HepG2 (cell line): Measurements from ENCODE around the gene PRKN. TPM values are rescaled to one million over a fixed set of nuclear protein-coding genes. Genes with fewer than 3 reads are reported as not detected.

ENCODE experiments used
- ATAC-seq: fragments of 200-7000 bp; cut with Tn5 transposase; 3 replicates; pipeline ENCODE4 v1.9.1; 2020; ENCODE audit warnings: mild to moderate bottlenecking, moderate library complexity
- BruUV-seq: library from RNA; stranded (reverse); fragments of 400-500 nt; replicated peaks from 2 replicates; lab custom pipeline; 2021; lab: Mats Ljungman, UMichigan
- CTCF ChIA-PET: fragments of 300-600 bp; formaldehyde crosslinking; extraction: SDS; loops from one replicate; lab custom pipeline; 2021; ENCODE audit warnings: low total read pairs, inconsistent platforms, low intra/inter-chr PET ratio; lab: Yijun Ruan, JAX
- POLR2A ChIA-PET: fragments of 350-600 bp; sonication (Branson Sonifier 250); formaldehyde crosslinking; loops from one replicate; lab custom pipeline; 2020; ENCODE audit warnings: antibody characterized with exemption, inconsistent platforms; lab: Yijun Ruan, JAX
- DNase-seq: peaks from one replicate; pipeline ENCODE4 v3.0.0-alpha.2; 2015; ENCODE audit warnings: low spot score
- FAIRE-seq: peaks from 3 replicates; lab custom pipeline; 2011; peaks lifted over from hg19 to GRCh38; lab: Jason Lieb, UNC
- H2AFZ ChIP-seq: one replicate; pipeline ENCODE4 v1.6.1; 2011; ENCODE audit warnings: low read length, inconsistent platforms
- H3K27ac ChIP-seq: fragments of 300-600 bp; 3 replicates; pipeline ENCODE4 v1.8.0; 2011; ENCODE audit warnings: mixed run types, mild to moderate bottlenecking, mixed read lengths, low read length, inconsistent platforms; ENCODE audit not compliant: insufficient read depth; ENCODE audit errors: extremely low read length
- H3K27me3 ChIP-seq, 2 experiments: fragments of 200-600 bp in 1 of 2; 2 replicates in 1 of 2; 3 replicates in 1 of 2; pipeline versions ENCODE4 v1.6.0 to v1.8.0; 2011; ENCODE audit warnings: low read length in 2 of 2, mild to moderate bottlenecking in 2 of 2, moderate library complexity in 2 of 2, inconsistent platforms in 1 of 2; ENCODE audit not compliant: insufficient read depth in 2 of 2, control insufficient read depth in 1 of 2
- H3K36me3 ChIP-seq, 2 experiments: fragments of 200-600 bp in 1 of 2; replicated peaks in 1 of 2; 2 replicates in 1 of 2; 3 replicates in 1 of 2; pipeline versions ENCODE4 v1.5.1 to v1.8.0; 2011; ENCODE audit warnings: low read length in 2 of 2, inconsistent platforms in 1 of 2; ENCODE audit not compliant: insufficient read depth in 2 of 2, control insufficient read depth in 1 of 2
- H3K4me1 ChIP-seq: 2 replicates; pipeline ENCODE4 v1.5.1; 2012; ENCODE audit warnings: low read length, inconsistent platforms; ENCODE audit not compliant: insufficient read depth
- H3K4me2 ChIP-seq: 2 replicates; pipeline ENCODE4 v1.6.0; 2011; ENCODE audit warnings: low read depth, low read length, inconsistent platforms
- H3K4me3 ChIP-seq, 3 experiments: fragments of 200-600 bp in 1 of 3; sonication (generic), shearing (Covaris generic) in 1 of 3; replicated peaks in 1 of 3; 2 replicates each; pipeline ENCODE4 v1.5.1; 2011 to 2016; ENCODE audit warnings: low read length in 3 of 3, inconsistent platforms in 2 of 3, low read depth in 2 of 3, mild to moderate bottlenecking in 2 of 3, control low read depth in 1 of 3, mixed read lengths in 1 of 3; ENCODE audit not compliant: insufficient read depth in 1 of 3
- H3K79me2 ChIP-seq: one replicate; pipeline ENCODE4 v1.6.1; 2011; ENCODE audit warnings: low read length, inconsistent platforms; ENCODE audit not compliant: insufficient read depth
- H3K9ac ChIP-seq: 2 replicates; pipeline ENCODE4 v1.6.0; 2011; ENCODE audit warnings: mild to moderate bottlenecking, low read depth, low read length, inconsistent platforms; ENCODE audit not compliant: insufficient read depth
- H3K9me3 ChIP-seq: 2 replicates; pipeline ENCODE4 v1.5.1; 2012; ENCODE audit warnings: mild to moderate bottlenecking, low read length
- H4K20me1 ChIP-seq: 2 replicates; pipeline ENCODE4 v1.6.0; 2011; ENCODE audit warnings: inconsistent platforms, mild to moderate bottlenecking, low read length, moderate library complexity; ENCODE audit not compliant: insufficient read depth
- FOXC1 ChIP-seq: sonication (generic); formaldehyde crosslinking; IDR thresholded peaks from 2 replicates; pipeline ENCODE4 v1.8.0; 2022; ENCODE audit warnings: mild to moderate bottlenecking, missing genetic modification reagents, borderline replicate concordance
- IKZF4 ChIP-seq: sonication (generic); formaldehyde crosslinking; IDR thresholded peaks from 2 replicates; pipeline ENCODE4 v1.5.1; 2020; ENCODE audit warnings: borderline replicate concordance, mild to moderate bottlenecking, low read depth, missing genetic modification reagents; ENCODE audit errors: not compliant biosample characterization
- KAT7 ChIP-seq: IDR thresholded peaks from 2 replicates; pipeline ENCODE4 v1.6.1; 2018; ENCODE audit warnings: borderline replicate concordance, missing compliant biosample characterization
- KLF6 ChIP-seq: IDR thresholded peaks from 2 replicates; pipeline ENCODE4 v1.8.0; 2016; ENCODE audit warnings: missing biosample characterization, missing genetic modification reagents
- MXD1 ChIP-seq: sonication (generic); formaldehyde crosslinking; IDR thresholded peaks from 2 replicates; pipeline ENCODE4 v1.4.0; 2020; ENCODE audit warnings: mild to moderate bottlenecking, missing genetic modification reagents
- NFATC3 ChIP-seq: sonication (generic); formaldehyde crosslinking; IDR thresholded peaks from 2 replicates; pipeline ENCODE4 v1.5.1; 2020; ENCODE audit warnings: mild to moderate bottlenecking, missing genetic modification reagents
- POLR2A ChIP-seq, 2 experiments: IDR thresholded peaks; 2 replicates each; pipeline ENCODE4 v1.6.1; 2011; ENCODE audit warnings: low read depth in 2 of 2, low read length in 2 of 2, mild to moderate bottlenecking in 1 of 2, moderate library complexity in 1 of 2; ENCODE audit not compliant: insufficient read depth in 1 of 2
- PRPF4 ChIP-seq: fragments of 200-400 bp; formaldehyde crosslinking; IDR thresholded peaks from 2 replicates; pipeline ENCODE4 v1.6.1; 2016; ENCODE audit warnings: low read length, low read depth; ENCODE audit not compliant: poor library complexity, severe bottlenecking
- SIN3A ChIP-seq: IDR thresholded peaks from 2 replicates; pipeline ENCODE4 v1.6.1; 2011; ENCODE audit warnings: low read depth, mild to moderate bottlenecking, control low read depth, low read length, borderline replicate concordance
- ZNF776 ChIP-seq: sonication (generic); formaldehyde crosslinking; IDR thresholded peaks from 2 replicates; pipeline ENCODE4 v1.4.0; 2020; ENCODE audit warnings: mild to moderate bottlenecking, missing genetic modification reagents
- WGBS: methylation state at CpG from one replicate; pipeline ENCODE4 v1.1.6; 2017; ENCODE audit warnings: low lambda C conversion rate; 5-methylcytosine and 5-hydroxymethylcytosine counted together
- in situ Hi-C: cut with HindIII; loops from 2 replicates; pipeline ENCODE4 v1.10.0; 2017; ENCODE audit warnings: low pct_unique_long_range_greater_than_20kb; ENCODE audit not compliant: extremely low pct_ligation_motif_present
- intact Hi-C: fragments of 100-400 bp; cut with micrococcal nuclease; formaldehyde crosslinking; loops from one replicate; pipeline ENCODE4 v1.10.0; 2022; ENCODE audit not compliant: unreplicated experiment
- polyA plus RNA-seq, 8 experiments: library from polyadenylated mRNA; depleted of rRNA in 3 of 8; stranded (reverse) in 7 of 8; unstranded in 1 of 8; fragments of >200 nt; fragmentation: Illumina TruSeq in 4 of 8; extraction: Trizol in 4 of 8; gene quantifications; 2 replicates each; pipeline versions ENCODE4 v1.2.1 to v1.2.3, GENCODE V29; 2011 to 2016; ENCODE audit warnings: low read depth in 4 of 8, missing spikeins in 1 of 8, mixed read lengths in 1 of 8; ENCODE audit not compliant: insufficient read depth in 1 of 8
- total RNA-seq, 5 experiments: library from RNA; depleted of rRNA; stranded (reverse); fragments of >200 nt; fragmentation: Illumina TruSeq; extraction: Trizol; gene quantifications; 2 replicates each; pipeline ENCODE4 v1.2.3, GENCODE V29; 2016; ENCODE audit warnings: low read depth in 1 of 5

Gene PRKN
- total and polyA plus RNA-seq, 2 of the 13 experiments (the other 11 are each of a cell fraction or from before 2014, with no cell fraction given), result 0.31 to 0.44 TPM

- no peaks in the 10 kb centered on the region for H3K79me2 ChIP-seq
- no peaks in the 10 kb centered on the region for H3K4me1 ChIP-seq
- ChIA-PET CTCF (no interaction called here), POLR2A (no interaction called here)
- no peak overlapping the region for H3K27ac ChIP-seq
- H3K4me3 ChIP-seq, result no peak overlapping the region
- H3K4me2 ChIP-seq, result no peak overlapping the region
- no peak for ATAC-seq
- H3K36me3 ChIP-seq, result no peaks in the 10 kb centered on the region
- intact Hi-C loops (no loop called here), in situ Hi-C loops (no loop called here)
- peaks cover 4% of the 10 kb centered on the region; the same call in 1 of the 2 replicates for H3K9me3 ChIP-seq
- no peak overlapping the region for H3K9ac ChIP-seq
- no peak for DNase-seq
- FAIRE-seq, result no peak
- TF ChIP-seq KLF6 (CRISPR knock-in tag) (no peak), MXD1 (no peak), SIN3A (no peak), FOXC1 (CRISPR knock-in tag) (no peak), KAT7 (CRISPR knock-in tag) (no peak), IKZF4 (CRISPR knock-in tag) (no peak), PRPF4 (no peak), POLR2A (IDR thresholded peaks at IDR 0.05; ENCODE audit: insufficient read depth in 1 of 2, low read depth in 2 of 2, low read length in 2 of 2) (no peak), ZNF776 (CRISPR knock-in tag) (no peak)
- BruUV-seq, result no TSS peak
- no peak overlapping the region for H2AFZ ChIP-seq
- H3K27me3 ChIP-seq, result no peaks in the 10 kb centered on the region
- H4K20me1 ChIP-seq, result no peaks in the 10 kb centered on the region
- 51% methylated on average over 2 of the region's 2 CpGs for WGBS
These were observed 259.2 kb downstream of the PRKN start for GRCh38 chr6:162468326-162468725.

- no peak overlapping the region for H3K4me2 ChIP-seq
- H3K9ac ChIP-seq, result no peak overlapping the region
- DNase-seq, result no peak
- no peaks in the 10 kb centered on the region for H4K20me1 ChIP-seq
- H2AFZ ChIP-seq, result no peak overlapping the region
- H3K36me3 ChIP-seq, result no peaks in the 10 kb centered on the region
- TF ChIP-seq NFATC3 (CRISPR knock-in tag), result no peak
- TF ChIP-seq, all 625 proteins: peak for 0
- ChIA-PET CTCF (no interaction called here), POLR2A (no interaction called here)
- no peak overlapping the region for H3K4me3 ChIP-seq
- no peak overlapping the region for H3K27ac ChIP-seq
- intact Hi-C loops (no loop called here), in situ Hi-C loops (no loop called here)
- WGBS, result 73% methylated on average over 9 of the region's 9 CpGs
- H3K27me3 ChIP-seq, result no peaks in the 10 kb centered on the region
- FAIRE-seq, result no peak
- H3K79me2 ChIP-seq, result no peaks in the 10 kb centered on the region
- H3K9me3 ChIP-seq, result peaks cover 4% of the 10 kb centered on the region; the same call in 1 of the 2 replicates
- no peaks in the 10 kb centered on the region for H3K4me1 ChIP-seq
- ATAC-seq, result no peak
- no TSS peak for BruUV-seq
These were observed 259.9 kb downstream of the PRKN start for GRCh38 chr6:162467679-162468078.
